Endothelial cell of umbilical vein (primary cell): ENCODE data around the gene EPHA10. TPM values are rescaled to one million over a fixed set of nuclear protein-coding genes. Genes with fewer than 3 reads are reported as not detected.

Source experiments
- BruUV-seq: library from RNA; stranded (reverse); fragments of 400-500 nt; replicated peaks from 2 replicates; lab custom pipeline; 2021; lab: Mats Ljungman, UMichigan
- CTCF ChIA-PET: fragments of 300-600, 350-600 bp; sonication (Branson Sonifier 250); formaldehyde crosslinking; loops from one replicate; lab custom pipeline; 2021; ENCODE audit warnings: antibody characterized with exemption, inconsistent platforms; lab: Charles Lee
- POLR2A ChIA-PET: fragments of 300-600, 350-600 bp; sonication (Branson Sonifier 250); formaldehyde crosslinking; loops from one replicate; lab custom pipeline; 2021; ENCODE audit warnings: antibody characterized with exemption, inconsistent platforms; lab: Charles Lee
- DNase-seq: peaks from one replicate; pipeline ENCODE4 v3.0.0-alpha.2; 2011; ENCODE audit warnings: low read depth, low spot score
- FAIRE-seq: peaks from 2 replicates; lab custom pipeline; 2011; peaks lifted over from hg19 to GRCh38; lab: Jason Lieb, UNC
- H2AFZ ChIP-seq: 2 replicates; pipeline ENCODE4 v1.6.0; 2012; ENCODE audit warnings: low read depth, low read length, control low read depth, inconsistent platforms
- H3K27ac ChIP-seq: 2 replicates; pipeline ENCODE4 v1.5.1; 2011; ENCODE audit warnings: low read depth, mild to moderate bottlenecking, control low read depth, low read length, moderate library complexity; ENCODE audit not compliant: insufficient read depth
- H3K27me3 ChIP-seq, 2 experiments: 2 replicates each; pipeline versions ENCODE4 v1.6.0 to v1.6.1; 2011; ENCODE audit warnings: low read length in 2 of 2, mixed read lengths in 1 of 2; ENCODE audit not compliant: control insufficient read depth in 2 of 2, insufficient read depth in 2 of 2
- H3K36me3 ChIP-seq, 2 experiments: 2 replicates in 1 of 2; 3 replicates in 1 of 2; pipeline ENCODE4 v1.5.1; 2011; ENCODE audit warnings: low read length in 2 of 2, mild to moderate bottlenecking in 1 of 2, moderate library complexity in 1 of 2; ENCODE audit not compliant: control insufficient read depth in 2 of 2, insufficient read depth in 2 of 2; ENCODE audit errors: extremely low read depth in 1 of 2
- H3K4me1 ChIP-seq: 3 replicates; pipeline ENCODE4 v1.5.1; 2011; ENCODE audit warnings: mild to moderate bottlenecking, low read length; ENCODE audit not compliant: control insufficient read depth, insufficient read depth; ENCODE audit errors: extremely low read depth
- H3K4me2 ChIP-seq: 2 replicates; pipeline ENCODE4 v1.6.1; 2011; ENCODE audit warnings: low read length, control low read depth, mixed read lengths; ENCODE audit not compliant: insufficient read depth
- H3K4me3 ChIP-seq, 3 experiments: fragments of 200-600 bp in 1 of 3; sonication (generic), shearing (Covaris generic) in 1 of 3; replicated peaks in 1 of 3; 2 replicates each; pipeline ENCODE4 v1.5.1; 2011 to 2016; ENCODE audit warnings: control low read depth in 3 of 3, low read length in 3 of 3, mild to moderate bottlenecking in 2 of 3, inconsistent platforms in 1 of 3, low read depth in 1 of 3, moderate library complexity in 1 of 3; ENCODE audit not compliant: insufficient read depth in 1 of 3
- H3K79me2 ChIP-seq: 2 replicates; pipeline ENCODE4 v1.6.0; 2012; ENCODE audit warnings: low read length, inconsistent platforms; ENCODE audit not compliant: control insufficient read depth, insufficient read depth
- H3K9ac ChIP-seq: replicated peaks from 2 replicates; pipeline ENCODE3; 2011; ENCODE audit warnings: low read length, control low read depth; ENCODE audit not compliant: insufficient read depth; ENCODE audit errors: extremely low read depth
- H3K9me1 ChIP-seq: replicated peaks from 3 replicates; pipeline ENCODE4 v1.6.0; 2011; ENCODE audit warnings: mild to moderate bottlenecking, low read length; ENCODE audit not compliant: control insufficient read depth, insufficient read depth; ENCODE audit errors: extremely low read depth
- H3K9me3 ChIP-seq: replicated peaks from 2 replicates; pipeline ENCODE4 v1.5.1; 2012; ENCODE audit warnings: low read length, inconsistent platforms; ENCODE audit not compliant: control insufficient read depth, insufficient read depth
- H4K20me1 ChIP-seq: replicated peaks from 2 replicates; pipeline ENCODE3; 2011; ENCODE audit warnings: mild to moderate bottlenecking, low read length; ENCODE audit not compliant: control insufficient read depth, insufficient read depth; ENCODE audit errors: extremely low read depth
- EZH2 ChIP-seq: IDR thresholded peaks from 2 replicates; pipeline ENCODE4 v1.6.1; 2012; ENCODE audit warnings: borderline replicate concordance, low read depth, mild to moderate bottlenecking, moderate library complexity, low read length, inconsistent platforms; ENCODE audit not compliant: severe bottlenecking
- FOS ChIP-seq: IDR thresholded peaks from 2 replicates; pipeline ENCODE4 v1.6.1; 2011; ENCODE audit warnings: mild to moderate bottlenecking, low read length, moderate library complexity, borderline replicate concordance; ENCODE audit not compliant: insufficient read depth
- GATA2 ChIP-seq: IDR thresholded peaks from 2 replicates; pipeline ENCODE4 v1.7.0; 2011; ENCODE audit warnings: low read depth, mild to moderate bottlenecking, moderate library complexity, mixed read lengths, low read length; ENCODE audit not compliant: insufficient read length, insufficient read depth
- JUN ChIP-seq: IDR thresholded peaks from 2 replicates; pipeline ENCODE4 v1.6.1; 2011; ENCODE audit warnings: borderline replicate concordance, low read depth; ENCODE audit not compliant: insufficient read length, insufficient read depth
- MYC ChIP-seq: IDR thresholded peaks from one replicate; pipeline ENCODE4 v1.6.1; 2011; ENCODE audit warnings: mild to moderate bottlenecking, low read depth, low read length
- POLR2A ChIP-seq: IDR thresholded peaks from 2 replicates; pipeline ENCODE4 v1.6.1; 2012; ENCODE audit warnings: low read depth, mild to moderate bottlenecking, control low read depth, low read length
- POLR2AphosphoS5 ChIP-seq: IDR thresholded peaks from 2 replicates; pipeline ENCODE4 v1.6.1; 2012; ENCODE audit warnings: low read depth, mild to moderate bottlenecking, control low read depth, low read length, moderate library complexity; ENCODE audit not compliant: insufficient read depth
- dilution Hi-C: fragments of 300-500 bp; cut with MboI; formaldehyde crosslinking; loops from one replicate; pipeline ENCODE4 v1.15.0; 2019; ENCODE audit warnings: low sequenced_read_pairs; ENCODE audit not compliant: extremely low pct_ligation_motif_present
- intact Hi-C: fragments of 100-400 bp; cut with micrococcal nuclease; formaldehyde crosslinking; loops from one replicate; pipeline ENCODE4 v1.10.0; 2022
- polyA plus RNA-seq, 4 experiments: library from polyadenylated mRNA; depleted of rRNA in 3 of 4; stranded (reverse) in 3 of 4; unstranded in 1 of 4; fragments of >200 nt; gene quantifications; 2 replicates each; pipeline versions ENCODE4 v1.2.1 to v1.2.3, GENCODE V29; 2011 to 2012; ENCODE audit warnings: missing spikeins in 1 of 4
- total RNA-seq: library from RNA; stranded (reverse); gene quantifications from 2 replicates; pipeline ENCODE4 v1.2.3, GENCODE V29; 2021
- TF ChIP-seq, protein P1 (sequence below): IDR thresholded peaks from 2 replicates; pipeline ENCODE4 v1.6.1; 2011; ENCODE audit not compliant: insufficient read depth, insufficient read length
- TF ChIP-seq, protein P2 (sequence below), 2 donors: IDR thresholded peaks; 1 replicate in 1 of 2; 2 replicates in 1 of 2; pipeline ENCODE4 v1.5.1; 2011; ENCODE audit warnings: low read length in 2 of 2, mild to moderate bottlenecking in 2 of 2, moderate library complexity in 2 of 2, control low read depth in 1 of 2, inconsistent platforms in 1 of 2, low read depth in 1 of 2; ENCODE audit not compliant: insufficient read depth in 1 of 2; ENCODE audit errors: extremely low read depth in 1 of 2

The EPHA10 gene
- total and polyA plus RNA-seq, 2 donors (not counting 3 experiments of a cell fraction or from before 2014, with no cell fraction given): not detected

DNA sequence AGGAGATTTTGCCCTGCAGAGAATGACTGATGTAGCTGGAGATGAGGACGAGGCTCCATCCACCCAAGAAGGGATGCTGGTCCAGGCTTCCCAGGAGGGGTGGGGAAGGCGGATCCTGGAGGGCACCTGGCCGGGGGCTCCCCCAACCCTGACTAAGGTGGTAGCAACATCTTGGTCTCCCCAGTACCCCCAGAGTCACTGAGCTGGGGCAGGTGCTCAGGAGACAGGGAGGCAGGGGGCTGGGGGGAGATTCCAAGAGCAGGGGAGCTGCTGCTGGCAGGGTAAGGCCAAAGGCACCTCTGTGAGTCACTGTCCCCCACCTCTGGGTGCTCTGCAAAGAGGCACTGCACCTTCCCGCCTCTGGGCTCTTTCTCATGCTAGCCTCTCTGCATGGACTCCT is 48.6 kb downstream of the EPHA10 start:
- TF ChIP-seq POLR2A: no peak
- DNase-seq (no peak), FAIRE-seq (no peak)
- no peaks in the 10 kb centered on the region for H4K20me1 ChIP-seq
- no peak overlapping the region for H2AFZ ChIP-seq
- intact Hi-C loops (no loop called here), dilution Hi-C loops (no loop called here)
- no peak overlapping the region for H3K4me3 ChIP-seq
- no peaks in the 10 kb centered on the region for H3K36me3 ChIP-seq
- no peak overlapping the region for H3K27ac ChIP-seq
- no peak overlapping the region for H3K9ac ChIP-seq
- ChIA-PET CTCF (no interaction called here), POLR2A (no interaction called here)
- no peaks in the 10 kb centered on the region for H3K79me2 ChIP-seq
- no peak overlapping the region for H3K4me2 ChIP-seq
- no peaks in the 10 kb centered on the region for H3K4me1 ChIP-seq
- no peaks in the 10 kb centered on the region for H3K27me3 ChIP-seq
- H3K9me1 ChIP-seq: no peaks in the 10 kb centered on the region
- BruUV-seq: no TSS peak
- H3K9me3 ChIP-seq: no peaks in the 10 kb centered on the region

DNA sequence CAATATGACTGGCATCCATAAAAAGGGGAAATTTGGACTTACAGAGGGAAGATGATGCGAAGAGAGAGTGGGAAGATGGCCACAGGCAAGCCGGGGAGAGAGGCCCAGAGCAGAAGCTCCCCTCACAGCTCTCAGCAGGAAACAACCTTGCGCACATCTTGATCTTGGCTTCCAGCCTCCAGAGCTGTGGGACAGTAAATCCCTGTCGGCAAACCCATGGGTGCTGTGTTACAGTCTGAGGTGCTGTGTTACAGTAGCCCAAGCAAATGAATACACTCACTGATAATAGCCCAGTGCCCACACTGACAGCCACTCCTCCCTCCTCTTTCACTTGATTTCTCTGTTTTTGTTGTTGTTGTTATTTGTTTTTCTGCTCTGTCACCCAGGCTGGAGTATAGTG is 50.2 kb downstream of the EPHA10 start:
- Histone ChIP-seq H3K4me1 (no peaks in the 10 kb centered on the region), H3K79me2 (no peaks in the 10 kb centered on the region), H3K4me3 (no peak overlapping the region), H3K27me3 (no peaks in the 10 kb centered on the region), H3K27ac (no peak overlapping the region), H3K9me1 (no peaks in the 10 kb centered on the region), H3K9ac (no peak overlapping the region), H3K36me3 (peaks cover 0 to 3% of the 10 kb centered on the region in 2 experiments), H3K9me3 (no peaks in the 10 kb centered on the region), H4K20me1 (no peaks in the 10 kb centered on the region), H3K4me2 (no peak overlapping the region), H2AFZ (no peak overlapping the region)
- TF ChIP-seq GATA2: no peak
- TF ChIP-seq POLR2A: no peak
- TF ChIP-seq, protein P1, sequence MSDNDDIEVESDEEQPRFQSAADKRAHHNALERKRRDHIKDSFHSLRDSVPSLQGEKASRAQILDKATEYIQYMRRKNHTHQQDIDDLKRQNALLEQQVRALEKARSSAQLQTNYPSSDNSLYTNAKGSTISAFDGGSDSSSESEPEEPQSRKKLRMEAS: no peak
- TF ChIP-seq FOS: no peak
- TF ChIP-seq, protein P2, sequence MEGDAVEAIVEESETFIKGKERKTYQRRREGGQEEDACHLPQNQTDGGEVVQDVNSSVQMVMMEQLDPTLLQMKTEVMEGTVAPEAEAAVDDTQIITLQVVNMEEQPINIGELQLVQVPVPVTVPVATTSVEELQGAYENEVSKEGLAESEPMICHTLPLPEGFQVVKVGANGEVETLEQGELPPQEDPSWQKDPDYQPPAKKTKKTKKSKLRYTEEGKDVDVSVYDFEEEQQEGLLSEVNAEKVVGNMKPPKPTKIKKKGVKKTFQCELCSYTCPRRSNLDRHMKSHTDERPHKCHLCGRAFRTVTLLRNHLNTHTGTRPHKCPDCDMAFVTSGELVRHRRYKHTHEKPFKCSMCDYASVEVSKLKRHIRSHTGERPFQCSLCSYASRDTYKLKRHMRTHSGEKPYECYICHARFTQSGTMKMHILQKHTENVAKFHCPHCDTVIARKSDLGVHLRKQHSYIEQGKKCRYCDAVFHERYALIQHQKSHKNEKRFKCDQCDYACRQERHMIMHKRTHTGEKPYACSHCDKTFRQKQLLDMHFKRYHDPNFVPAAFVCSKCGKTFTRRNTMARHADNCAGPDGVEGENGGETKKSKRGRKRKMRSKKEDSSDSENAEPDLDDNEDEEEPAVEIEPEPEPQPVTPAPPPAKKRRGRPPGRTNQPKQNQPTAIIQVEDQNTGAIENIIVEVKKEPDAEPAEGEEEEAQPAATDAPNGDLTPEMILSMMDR (IDR thresholded peaks at IDR 0.05; ENCODE audit: extremely low read depth in 1 of 2, insufficient read depth in 1 of 2, low read depth in 1 of 2, low read length in 2 of 2): no peak
- TF ChIP-seq JUN: no peak
- TF ChIP-seq MYC: no peak
- no peak for TF ChIP-seq POLR2AphosphoS5
- no peak for TF ChIP-seq EZH2
- BruUV-seq: no TSS peak
- FAIRE-seq (no peak), DNase-seq (no peak)
- intact Hi-C loops: no loop called here
- dilution Hi-C loops: no loop called here
- POLR2A ChIA-PET: no interaction called here
- CTCF ChIA-PET: interaction anchor here (1.3 kb wide), 1 partner anchor 145 kb away, joined by 4 read pairs; no protein-coding TSS in a partner anchor
